Vagina (tissue), 2 donors: ENCODE data around the gene SLC25A51.

Experiments
- CTCF ChIP-seq, 3 experiments: fragments of 450-650 bp in 2 of 3; fragments of 200-600 bp in 1 of 3; sonication (generic) in 1 of 3; IDR thresholded peaks; one replicate each; pipeline ENCODE4 v1.5.1; 2017 to 2019; ENCODE audit warnings: antibody characterized with exemption in 3 of 3, mild to moderate bottlenecking in 2 of 3, moderate library complexity in 2 of 3
- POLR2A ChIP-seq, 2 donors: fragments of 450-650 bp; IDR thresholded peaks; one replicate each; pipeline ENCODE4 v1.6.1; 2017; ENCODE audit warnings: antibody characterized with exemption in 2 of 2, mild to moderate bottlenecking in 2 of 2, moderate library complexity in 2 of 2
- POLR2AphosphoS5 ChIP-seq, 2 donors: sonication (generic); formaldehyde crosslinking; IDR thresholded peaks; one replicate each; pipeline ENCODE4 v1.9.0; 2017; ENCODE audit warnings: antibody characterized with exemption in 2 of 2, mild to moderate bottlenecking in 2 of 2, low read depth in 1 of 2; ENCODE audit not compliant: insufficient read depth in 1 of 2

GRCh38 chr9:37951671-37952449 is 47.9 kb upstream of the SLC25A51 start:
- TF ChIP-seq POLR2A (IDR thresholded peaks at IDR 0.05), result no peak
- TF ChIP-seq CTCF (IDR thresholded peaks at IDR 0.05), result no peak
- no peak for TF ChIP-seq POLR2AphosphoS5 (IDR thresholded peaks at IDR 0.05; ENCODE audit: insufficient read depth in 1 of 2, low read depth in 1 of 2)
